ENCODE results near the gene N4BP2. TPM values are rescaled to one million over a fixed set of nuclear protein-coding genes. Genes with fewer than 3 reads are reported as not detected.

Gene N4BP2
- total and polyA plus RNA-seq, 2 donors from 2014 or later, result 0.71 to 10.5 TPM

GRCh38 chr4:40032785-40033184 lies 23.9 kb upstream of the N4BP2 start:
- intact Hi-C loops (cut with DNase I), result no loop called here
- FAIRE-seq (no peak), DNase-seq (no peak)
- no peak for TF ChIP-seq CTCF (IDR thresholded peaks at IDR 0.05; ENCODE audit: borderline replicate concordance, extremely low read depth, insufficient read depth)
- Histone ChIP-seq H3K27me3 (ENCODE audit: control insufficient read depth, insufficient read depth, low read length) (no peaks in the 10 kb centered on the region), H3K4me1 (ENCODE audit: control insufficient read depth in 2 of 3, insufficient read depth in 2 of 3, low read depth in 1 of 3, low read length in 3 of 3) (no peaks in the 10 kb centered on the region), H3K9ac (ENCODE audit: low read length in 3 of 3) (no peak overlapping the region), H3K4me3 (ENCODE audit: low read length in 3 of 3) (no peak overlapping the region), H3K9me3 (ENCODE audit: control insufficient read depth in 2 of 3, insufficient read depth in 1 of 3, low read length in 3 of 3) (no peaks in the 10 kb centered on the region), H3K27ac (ENCODE audit: low read depth in 2 of 2, low read length in 2 of 2) (no peak overlapping the region), H3K36me3 (ENCODE audit: control insufficient read depth in 2 of 3, insufficient read depth in 3 of 3, low read length in 3 of 3) (no peaks in the 10 kb centered on the region)

DNA sequence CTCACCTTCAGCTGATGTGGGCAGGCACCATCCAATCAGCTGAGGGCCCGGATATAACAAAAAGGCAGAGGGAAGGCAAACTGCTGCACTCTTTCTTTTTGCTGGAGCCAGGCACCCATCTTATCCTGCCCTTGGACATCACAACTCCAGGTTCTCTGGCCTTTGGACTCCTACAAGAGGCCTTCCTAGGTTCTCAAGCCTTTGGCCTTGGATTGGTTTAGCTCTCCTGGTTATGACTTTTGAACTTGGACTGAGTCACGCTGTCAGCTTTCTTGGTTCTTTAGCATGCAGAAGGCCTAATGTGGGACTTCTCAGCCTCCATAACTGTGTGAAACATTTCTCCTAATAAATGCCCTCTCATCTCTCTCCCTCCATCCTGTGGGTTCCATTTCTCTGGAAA lies 23.0 kb upstream of the N4BP2 start:
- no peaks in the 10 kb centered on the region for H3K27me3 ChIP-seq (ENCODE audit: control insufficient read depth, insufficient read depth, low read length)
- no peak for FAIRE-seq
- intact Hi-C loops (cut with DNase I), result no loop called here

GRCh38 chr4:40038977-40039376 lies 17.7 kb upstream of the N4BP2 start:
- Histone ChIP-seq H3K27ac (ENCODE audit: low read depth in 2 of 2, low read length in 2 of 2) (no peak overlapping the region), H3K4me1 (ENCODE audit: control insufficient read depth in 2 of 3, insufficient read depth in 2 of 3, low read depth in 1 of 3, low read length in 3 of 3) (no peaks in the 10 kb centered on the region), H3K36me3 (ENCODE audit: control insufficient read depth in 2 of 3, insufficient read depth in 3 of 3, low read length in 3 of 3) (no peaks in the 10 kb centered on the region), H3K9ac (ENCODE audit: low read length in 3 of 3) (no peak overlapping the region), H3K4me3 (ENCODE audit: low read length in 3 of 3) (no peak overlapping the region), H3K9me3 (ENCODE audit: control insufficient read depth in 2 of 3, insufficient read depth in 1 of 3, low read length in 3 of 3) (no peaks in the 10 kb centered on the region), H3K27me3 (ENCODE audit: control insufficient read depth, insufficient read depth, low read length) (no peaks in the 10 kb centered on the region)
- TF ChIP-seq CTCF (IDR thresholded peaks at IDR 0.05; ENCODE audit: borderline replicate concordance, extremely low read depth, insufficient read depth), result no peak
- FAIRE-seq (no peak), DNase-seq (no peak)
- intact Hi-C loops (cut with DNase I), result no loop called here

More for the DNA sequence above, 23.0 kb upstream of the N4BP2 start:
- no peak for DNase-seq
- Histone ChIP-seq H3K4me1 (ENCODE audit: control insufficient read depth in 2 of 3, insufficient read depth in 2 of 3, low read depth in 1 of 3, low read length in 3 of 3) (no peaks in the 10 kb centered on the region), H3K9ac (ENCODE audit: low read length in 3 of 3) (no peak overlapping the region), H3K36me3 (ENCODE audit: control insufficient read depth in 2 of 3, insufficient read depth in 3 of 3, low read length in 3 of 3) (no peaks in the 10 kb centered on the region), H3K4me3 (ENCODE audit: low read length in 3 of 3) (no peak overlapping the region), H3K27ac (ENCODE audit: low read depth in 2 of 2, low read length in 2 of 2) (no peak overlapping the region), H3K9me3 (ENCODE audit: control insufficient read depth in 2 of 3, insufficient read depth in 1 of 3, low read length in 3 of 3) (no peaks in the 10 kb centered on the region)
- no peak for TF ChIP-seq CTCF (IDR thresholded peaks at IDR 0.05; ENCODE audit: borderline replicate concordance, extremely low read depth, insufficient read depth)

- intact Hi-C loops (cut with DNase I), result no loop called here
- H3K4me3 ChIP-seq (ENCODE audit: low read length in 3 of 3), result no peak overlapping the region
- no peaks in the 10 kb centered on the region for H3K27me3 ChIP-seq (ENCODE audit: control insufficient read depth, insufficient read depth, low read length)
- H3K4me1 ChIP-seq (ENCODE audit: control insufficient read depth in 2 of 3, insufficient read depth in 2 of 3, low read depth in 1 of 3, low read length in 3 of 3), result no peaks in the 10 kb centered on the region
- no peak overlapping the region for H3K27ac ChIP-seq (ENCODE audit: low read depth in 2 of 2, low read length in 2 of 2)
- no peak for FAIRE-seq
- DNase-seq, result no peak
- H3K9me3 ChIP-seq (ENCODE audit: control insufficient read depth in 2 of 3, insufficient read depth in 1 of 3, low read length in 3 of 3), result no peaks in the 10 kb centered on the region
- no peak for TF ChIP-seq CTCF (IDR thresholded peaks at IDR 0.05; ENCODE audit: borderline replicate concordance, extremely low read depth, insufficient read depth)
- no peaks in the 10 kb centered on the region for H3K36me3 ChIP-seq (ENCODE audit: control insufficient read depth in 2 of 3, insufficient read depth in 3 of 3, low read length in 3 of 3)
- no peak overlapping the region for H3K9ac ChIP-seq (ENCODE audit: low read length in 3 of 3)
Observed at GRCh38 chr4:40040908-40041307, 15.7 kb upstream of the N4BP2 start.
